Fibroblast of villous mesenchyme (primary cell): ENCODE measurements around the gene RFC5. TPM values are rescaled to one million over a fixed set of nuclear protein-coding genes. Genes with fewer than 3 reads are reported as not detected.

Experiments used
- DNase-seq: peaks from one replicate; pipeline ENCODE4 v3.0.0-alpha.2; 2010; ENCODE audit warnings: low read depth
- H3K4me3 ChIP-seq: 2 replicates; pipeline ENCODE4 v1.5.1; 2011; ENCODE audit warnings: low read depth, mild to moderate bottlenecking, low read length
- total RNA-seq: library from RNA; depleted of rRNA; stranded (reverse); fragments of >200 nt; gene quantifications from 2 replicates; pipeline ENCODE4 v1.2.3, GENCODE V29; 2012
- TF ChIP-seq, protein P1 (sequence below): IDR thresholded peaks from 2 replicates; pipeline ENCODE4 v1.5.1; 2012; ENCODE audit warnings: low read depth, mild to moderate bottlenecking, low read length; ENCODE audit not compliant: insufficient read depth

RFC5 gene
- total RNA-seq: 15.5 and 16.8 TPM in 2 replicates

GRCh38 chr12:118016424-118017264, at the start of gene RFC5:
TSS of gene RFC5 (plus strand) at chr12:118016703. CDS start at chr12:118016828, 125 bp downstream.
- DNase-seq: peak; percentile 97

GRCh38 chr12:117967043-117967442, 49.5 kb upstream of the RFC5 start:
- no peak overlapping the region for H3K4me3 ChIP-seq
- no peak for DNase-seq
- TF ChIP-seq, protein P1, sequence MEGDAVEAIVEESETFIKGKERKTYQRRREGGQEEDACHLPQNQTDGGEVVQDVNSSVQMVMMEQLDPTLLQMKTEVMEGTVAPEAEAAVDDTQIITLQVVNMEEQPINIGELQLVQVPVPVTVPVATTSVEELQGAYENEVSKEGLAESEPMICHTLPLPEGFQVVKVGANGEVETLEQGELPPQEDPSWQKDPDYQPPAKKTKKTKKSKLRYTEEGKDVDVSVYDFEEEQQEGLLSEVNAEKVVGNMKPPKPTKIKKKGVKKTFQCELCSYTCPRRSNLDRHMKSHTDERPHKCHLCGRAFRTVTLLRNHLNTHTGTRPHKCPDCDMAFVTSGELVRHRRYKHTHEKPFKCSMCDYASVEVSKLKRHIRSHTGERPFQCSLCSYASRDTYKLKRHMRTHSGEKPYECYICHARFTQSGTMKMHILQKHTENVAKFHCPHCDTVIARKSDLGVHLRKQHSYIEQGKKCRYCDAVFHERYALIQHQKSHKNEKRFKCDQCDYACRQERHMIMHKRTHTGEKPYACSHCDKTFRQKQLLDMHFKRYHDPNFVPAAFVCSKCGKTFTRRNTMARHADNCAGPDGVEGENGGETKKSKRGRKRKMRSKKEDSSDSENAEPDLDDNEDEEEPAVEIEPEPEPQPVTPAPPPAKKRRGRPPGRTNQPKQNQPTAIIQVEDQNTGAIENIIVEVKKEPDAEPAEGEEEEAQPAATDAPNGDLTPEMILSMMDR: no peak

More at GRCh38 chr12:118016424-118017264, at the start of gene RFC5:
- TF ChIP-seq, protein P1: no peak
- peak within 1 kb of the TSS; percentile 90 for H3K4me3 ChIP-seq

DNA sequence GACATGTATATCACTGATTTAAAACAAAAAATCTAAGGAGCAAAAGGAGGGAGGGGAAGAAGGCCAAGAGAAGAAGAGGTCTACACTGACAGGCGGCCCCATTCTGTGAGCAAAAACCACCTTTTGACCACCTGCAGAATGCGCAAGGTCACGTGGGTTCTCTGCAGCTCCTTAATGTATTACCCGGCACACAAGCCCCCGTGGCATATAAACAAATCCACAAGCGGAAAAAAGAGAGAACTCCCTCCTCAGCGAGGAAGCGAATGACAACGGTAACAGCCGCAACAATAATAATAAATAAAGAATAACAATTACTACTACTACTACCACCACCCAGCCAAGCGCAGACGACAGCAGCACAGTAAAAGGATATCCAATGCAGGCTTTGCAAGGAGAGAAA, 49.0 kb upstream of the RFC5 start:
- TF ChIP-seq, protein P1: no peak
- no peak for DNase-seq

GRCh38 chr12:117968151-117968789, 48.2 kb upstream of the RFC5 start:
- no peak for DNase-seq
- TF ChIP-seq, protein P1: no peak
- H3K4me3 ChIP-seq: no peak overlapping the region

More for the DNA sequence above, 49.0 kb upstream of the RFC5 start:
- no peak overlapping the region for H3K4me3 ChIP-seq

- TF ChIP-seq, protein P1: no peak
- no peak for DNase-seq
- no peak within 1 kb of the TSS for H3K4me3 ChIP-seq
Measured at GRCh38 chr12:117968826-117969659, 47.5 kb upstream of the RFC5 start, which contains the start of gene KSR2. TSS of gene KSR2 (minus strand) at chr12:117968990. CDS start at chr12:117968255, 735 bp downstream.

- TF ChIP-seq, protein P1: no peak
- H3K4me3 ChIP-seq: no peak overlapping the region
- DNase-seq: no peak
Measured at GRCh38 chr12:117970334-117970733, 46.2 kb upstream of the RFC5 start.
